HCT116 (cell line): ENCODE results near the gene INPP4A. TPM values are rescaled to one million over a fixed set of nuclear protein-coding genes. Genes with fewer than 3 reads are reported as not detected.

Experiments used
- ATAC-seq: fragments of 200-7000 bp; cut with Tn5 transposase; 2 replicates; pipeline ENCODE4 v1.9.1; 2020; ENCODE audit warnings: mild to moderate bottlenecking, moderate library complexity
- BruUV-seq: library from RNA; stranded (reverse); fragments of 400-500 nt; replicated peaks from 2 replicates; lab custom pipeline; 2021; lab: Mats Ljungman, UMichigan
- CTCF ChIA-PET: fragments of 300-600 bp; sonication (Branson Sonifier 250); formaldehyde crosslinking; loops from one replicate; lab custom pipeline; 2021; ENCODE audit warnings: antibody characterized with exemption; lab: Charles Lee
- POLR2A ChIA-PET: fragments of 300-600, 350-600 bp; sonication (Branson Sonifier 250); formaldehyde crosslinking; loops from one replicate; lab custom pipeline; 2021; ENCODE audit warnings: antibody characterized with exemption; lab: Charles Lee
- RAD21 ChIA-PET, 2 experiments: fragments of 300-600 bp; sonication (Branson Sonifier 250); formaldehyde crosslinking; loops; one replicate each; lab custom pipeline; 2023; ENCODE audit warnings: low total read pairs in 2 of 2; ENCODE audit not compliant: uncharacterized antibody in 2 of 2, unreplicated experiment in 2 of 2, low non-redundant PET in 1 of 2; lab: Charles Lee
- DNase-seq: peaks from one replicate; pipeline ENCODE4 v3.0.0-alpha.2; 2010; ENCODE audit warnings: low read depth, low spot score
- H2AFZ ChIP-seq: fragments of 200-600 bp; shearing (Covaris generic), sonication (generic); 2 replicates; pipeline ENCODE4 v1.6.1; 2017; ENCODE audit warnings: low read depth, mixed run types, mixed read lengths, antibody characterized with exemption, low read length; ENCODE audit not compliant: poor library complexity, severe bottlenecking
- H3K27ac ChIP-seq: 2 replicates; pipeline ENCODE4 v1.5.1; 2012; ENCODE audit warnings: low read depth, low read length
- H3K27me3 ChIP-seq: fragments of 200-600 bp; sonication (generic); 2 replicates; pipeline ENCODE4 v1.6.1; 2016; ENCODE audit warnings: mixed run types, low read length, mixed read lengths; ENCODE audit not compliant: insufficient read depth
- H3K36me3 ChIP-seq, 2 experiments: fragments of 200-500 bp in 1 of 2; fragments of 200-600 bp in 1 of 2; sonication (Bioruptor generic) in 1 of 2; sonication (generic) in 1 of 2; 2 replicates each; pipeline versions ENCODE4 v1.5.1 to v1.6.1; 2014 to 2016; ENCODE audit warnings: low read length in 2 of 2, inconsistent platforms in 1 of 2, mixed read lengths in 1 of 2, mixed run types in 1 of 2; ENCODE audit not compliant: insufficient read depth in 2 of 2, control insufficient read depth in 1 of 2
- H3K4me1 ChIP-seq, 2 experiments: fragments of 200-600 bp in 1 of 2; sonication (generic) in 1 of 2; 2 replicates each; pipeline versions ENCODE4 v1.5.1 to v1.6.1; 2012 to 2017; ENCODE audit warnings: low read length in 2 of 2, inconsistent platforms in 1 of 2, mild to moderate bottlenecking in 1 of 2, mixed read lengths in 1 of 2, mixed run types in 1 of 2, moderate library complexity in 1 of 2; ENCODE audit not compliant: insufficient read depth in 2 of 2, control insufficient read depth in 1 of 2
- H3K4me2 ChIP-seq: fragments of 200-600 bp; sonication (generic); 2 replicates; pipeline ENCODE4 v1.6.1; 2017; ENCODE audit warnings: mixed run types, low read length, mixed read lengths
- H3K4me3 ChIP-seq, 2 experiments: fragments of 200-600 bp in 1 of 2; sonication (generic) in 1 of 2; replicated peaks in 1 of 2; 2 replicates each; pipeline ENCODE4 v1.5.1; 2011 to 2016; ENCODE audit warnings: low read length in 2 of 2, control low read depth in 1 of 2, low read depth in 1 of 2, mild to moderate bottlenecking in 1 of 2, mixed read lengths in 1 of 2, mixed run types in 1 of 2
- H3K79me2 ChIP-seq: fragments of 200-600 bp; sonication (generic); 2 replicates; pipeline ENCODE4 v1.6.1; 2017; ENCODE audit warnings: mild to moderate bottlenecking, mixed run types, low read length, moderate library complexity, mixed read lengths; ENCODE audit not compliant: insufficient read depth
- H3K9ac ChIP-seq: fragments of 200-600 bp; sonication (generic); 2 replicates; pipeline ENCODE4 v1.6.1; 2016; ENCODE audit warnings: low read length, mixed read lengths
- H3K9me2 ChIP-seq: fragments of 200-600 bp; sonication (generic), shearing (Covaris generic); 2 replicates; pipeline ENCODE4 v1.6.1; 2017; ENCODE audit warnings: mixed run types, mild to moderate bottlenecking, moderate library complexity; ENCODE audit not compliant: insufficient read depth
- H3K9me3 ChIP-seq, 2 experiments: fragments of 200-500 bp in 1 of 2; fragments of 200-600 bp in 1 of 2; sonication (Bioruptor generic) in 1 of 2; sonication (generic) in 1 of 2; 2 replicates each; pipeline ENCODE4 v1.6.1; 2014 to 2017; ENCODE audit warnings: low read length in 2 of 2, mixed read lengths in 2 of 2, inconsistent platforms in 1 of 2, low read depth in 1 of 2, mild to moderate bottlenecking in 1 of 2, mixed run types in 1 of 2, moderate library complexity in 1 of 2; ENCODE audit not compliant: control insufficient read depth in 1 of 2, insufficient read depth in 1 of 2
- H4K20me1 ChIP-seq: fragments of 200-600 bp; sonication (generic), shearing (Covaris generic); 2 replicates; pipeline ENCODE4 v1.6.1; 2017; ENCODE audit warnings: mixed run types, mild to moderate bottlenecking, moderate library complexity; ENCODE audit not compliant: insufficient read depth
- CBX3 ChIP-seq: IDR thresholded peaks from 2 replicates; pipeline ENCODE4 v1.6.1; 2012; ENCODE audit warnings: low read depth
- CTCF ChIP-seq, 3 experiments: fragments of 200-600 bp in 1 of 3; sonication (generic) in 1 of 3; IDR thresholded peaks in 2 of 3; conservative IDR thresholded peaks in 1 of 3; 2 replicates each; pipeline ENCODE4 v1.5.1; 2012 to 2017; ENCODE audit warnings: low read depth in 2 of 3, low read length in 2 of 3, antibody characterized with exemption in 1 of 3, borderline replicate concordance in 1 of 3, control low read depth in 1 of 3, mild to moderate bottlenecking in 1 of 3, mixed read lengths in 1 of 3, mixed run types in 1 of 3, moderate library complexity in 1 of 3; ENCODE audit not compliant: insufficient read depth in 1 of 3
- ELF1 ChIP-seq: IDR thresholded peaks from 2 replicates; pipeline ENCODE4 v1.6.1; 2012; ENCODE audit warnings: low read depth, borderline replicate concordance
- EZH2 ChIP-seq: fragments of 200-600 bp; sonication (generic); IDR thresholded peaks from 2 replicates; pipeline ENCODE4 v1.6.1; 2017; ENCODE audit warnings: antibody characterized with exemption, mixed run types
- FOSL1 ChIP-seq: IDR thresholded peaks from 2 replicates; pipeline ENCODE4 v1.6.1; 2012; ENCODE audit warnings: low read depth
- POLR2AphosphoS5 ChIP-seq: IDR thresholded peaks from 2 replicates; pipeline ENCODE4 v1.6.1; 2011; ENCODE audit warnings: mild to moderate bottlenecking, low read depth, low read length, moderate library complexity
- RAD21 ChIP-seq: IDR thresholded peaks from 2 replicates; pipeline ENCODE4 v1.6.1; 2012; ENCODE audit warnings: low read depth, mild to moderate bottlenecking
- SRF ChIP-seq: IDR thresholded peaks from 2 replicates; pipeline ENCODE4 v1.6.1; 2012; ENCODE audit warnings: low read depth
- TCF7L2 ChIP-seq: IDR thresholded peaks from 2 replicates; pipeline ENCODE4 v1.7.0; 2011; ENCODE audit warnings: borderline replicate concordance, inconsistent platforms; ENCODE audit not compliant: insufficient read depth, insufficient read length; ENCODE audit errors: extremely low read depth
- YY1 ChIP-seq: IDR thresholded peaks from 2 replicates; pipeline ENCODE4 v1.6.1; 2011; ENCODE audit warnings: low read length, low read depth, moderate library complexity, mild to moderate bottlenecking; ENCODE audit not compliant: insufficient replicate concordance; ENCODE audit errors: extremely low read depth
- intact Hi-C: fragments of 100-400 bp; cut with micrococcal nuclease; formaldehyde crosslinking; loops from 2 replicates; pipeline ENCODE4 v1.10.0; 2022
- total RNA-seq: library from RNA; stranded (reverse); gene quantifications from one replicate; pipeline ENCODE4 v1.2.1, GENCODE V29; 2021; ENCODE audit not compliant: unreplicated experiment
- TF ChIP-seq, protein P1 (sequence below): IDR thresholded peaks from 2 replicates; pipeline ENCODE4 v1.6.1; 2011; ENCODE audit warnings: mild to moderate bottlenecking, low read length, moderate library complexity; ENCODE audit not compliant: insufficient replicate concordance; ENCODE audit errors: extremely low read depth

The INPP4A gene
- total RNA-seq, 1 experiment from 2014 or later: 18.5 TPM

DNA sequence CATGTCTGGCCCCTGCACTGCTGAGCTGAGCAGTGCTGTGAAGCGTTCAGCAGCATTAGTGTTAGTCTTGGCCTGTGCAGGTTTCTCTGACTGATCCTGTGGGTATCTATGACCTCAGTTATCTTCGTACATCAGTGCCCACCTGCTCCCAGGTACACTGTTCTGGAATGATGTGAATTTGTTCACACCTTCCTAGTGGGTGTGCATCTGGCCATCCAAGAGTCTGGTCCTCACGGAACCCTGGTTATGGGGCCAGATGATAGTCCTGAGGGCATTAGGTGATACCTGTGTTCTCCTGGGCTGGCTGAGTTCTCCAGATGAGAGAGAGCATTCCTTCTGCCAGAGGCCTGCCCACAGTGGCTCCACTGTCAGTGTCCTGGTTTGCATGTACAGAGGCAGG lies 57.2 kb downstream of the INPP4A start:
- Histone ChIP-seq H3K4me3 (no peak overlapping the region), H2AFZ (no peak overlapping the region), H4K20me1 (no peaks in the 10 kb centered on the region), H3K27me3 (no peaks in the 10 kb centered on the region), H3K79me2 (no peaks in the 10 kb centered on the region), H3K9me2 (no peaks in the 10 kb centered on the region), H3K27ac (no peak overlapping the region), H3K9me3 (no peaks in the 10 kb centered on the region; a peak in 1 of 4 replicates), H3K4me2 (no peak overlapping the region), H3K4me1 (no peaks in the 10 kb centered on the region), H3K9ac (no peak overlapping the region), H3K36me3 (no peaks in the 10 kb centered on the region)
- no peak for TF ChIP-seq SRF
- TF ChIP-seq CTCF (IDR thresholded peaks at IDR 0.05 in 2 of 3, conservative IDR thresholded peaks at IDR 0.05 in 1 of 3; ENCODE audit: borderline replicate concordance in 1 of 3, insufficient read depth in 1 of 3, low read depth in 2 of 3, low read length in 2 of 3): no peak
- TF ChIP-seq, protein P1, sequence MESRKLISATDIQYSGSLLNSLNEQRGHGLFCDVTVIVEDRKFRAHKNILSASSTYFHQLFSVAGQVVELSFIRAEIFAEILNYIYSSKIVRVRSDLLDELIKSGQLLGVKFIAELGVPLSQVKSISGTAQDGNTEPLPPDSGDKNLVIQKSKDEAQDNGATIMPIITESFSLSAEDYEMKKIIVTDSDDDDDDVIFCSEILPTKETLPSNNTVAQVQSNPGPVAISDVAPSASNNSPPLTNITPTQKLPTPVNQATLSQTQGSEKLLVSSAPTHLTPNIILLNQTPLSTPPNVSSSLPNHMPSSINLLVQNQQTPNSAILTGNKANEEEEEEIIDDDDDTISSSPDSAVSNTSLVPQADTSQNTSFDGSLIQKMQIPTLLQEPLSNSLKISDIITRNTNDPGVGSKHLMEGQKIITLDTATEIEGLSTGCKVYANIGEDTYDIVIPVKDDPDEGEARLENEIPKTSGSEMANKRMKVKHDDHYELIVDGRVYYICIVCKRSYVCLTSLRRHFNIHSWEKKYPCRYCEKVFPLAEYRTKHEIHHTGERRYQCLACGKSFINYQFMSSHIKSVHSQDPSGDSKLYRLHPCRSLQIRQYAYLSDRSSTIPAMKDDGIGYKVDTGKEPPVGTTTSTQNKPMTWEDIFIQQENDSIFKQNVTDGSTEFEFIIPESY: no peak
- TF ChIP-seq POLR2AphosphoS5: no peak
- TF ChIP-seq EZH2: no peak
- TF ChIP-seq FOSL1: no peak
- TF ChIP-seq YY1: no peak
- TF ChIP-seq ELF1: no peak
- TF ChIP-seq CBX3: no peak
- TF ChIP-seq RAD21: no peak
- no peak for TF ChIP-seq TCF7L2
- ATAC-seq: no peak
- BruUV-seq: no TSS peak
- POLR2A ChIA-PET: no interaction called here
- no peak for DNase-seq
- RAD21 ChIA-PET: no interaction called here
- CTCF ChIA-PET: no interaction called here
- intact Hi-C loops: no loop called here
